ENCODE measurements around the gene ZNF20.

The ZNF20 gene

DNA sequence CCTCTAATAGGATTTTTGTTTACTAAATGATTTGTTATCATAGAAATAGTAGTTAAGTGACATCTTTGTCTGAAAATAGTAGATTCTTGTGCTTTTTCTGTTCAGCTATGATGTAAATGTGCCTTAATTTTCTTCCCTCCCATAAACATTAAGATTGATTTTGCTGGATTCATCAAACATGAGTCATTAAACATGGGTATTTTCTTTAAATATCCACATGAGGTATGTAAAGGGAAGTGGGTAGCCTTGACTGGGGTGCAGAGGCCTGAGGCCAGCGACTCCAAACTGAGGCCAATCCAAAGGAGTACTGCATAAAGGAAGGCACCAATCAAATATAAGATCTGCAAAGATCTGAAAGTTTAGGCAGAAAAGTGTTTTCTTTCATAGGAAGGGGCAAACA lies 26.5 kb upstream of the ZNF20 start:
- Histone ChIP-seq H3K9me3 (ENCODE audit: insufficient read depth, low read depth, low read length) (no peaks in the 10 kb centered on the region), H3K4me3 (ENCODE audit: low read length, poor library complexity, severe bottlenecking) (peak overlapping the region; percentile 49), H3K27me3 (ENCODE audit: insufficient read depth, low read length, poor library complexity, severe bottlenecking) (peaks cover 4% of the 10 kb centered on the region), H3K4me1 (ENCODE audit: insufficient read depth, low read length, poor library complexity, severe bottlenecking) (peaks cover 35% of the 10 kb centered on the region), H3K9ac (ENCODE audit: low read depth, low read length, poor library complexity, severe bottlenecking) (peak overlapping the region; percentile 34), H3K4me2 (ENCODE audit: low read depth, low read length, poor library complexity, severe bottlenecking) (peak overlapping the region; percentile 84), H3F3A (ENCODE audit: low read depth) (no peaks in the 10 kb centered on the region), H3K9me2 (replicated peaks; ENCODE audit: low read depth, low read length) (no peaks in the 10 kb centered on the region), H3K36me3 (ENCODE audit: insufficient read depth, low read length) (peaks cover 9% of the 10 kb centered on the region; the same call in 1 of the 2 replicates), H4K20me1 (ENCODE audit: insufficient read depth, low read length, poor library complexity, severe bottlenecking) (peaks cover 36% of the 10 kb centered on the region), H2AFZ (ENCODE audit: low read length) (no peak overlapping the region), H3K79me2 (ENCODE audit: insufficient read depth, low read length) (peaks cover 80% of the 10 kb centered on the region)
- TF ChIP-seq EZH2phosphoT487 (IDR thresholded peaks at IDR 0.05; ENCODE audit: borderline replicate concordance) (no peak), CTCF (conservative IDR thresholded peaks at IDR 0.05; ENCODE audit: low read length) (no peak)

DNA sequence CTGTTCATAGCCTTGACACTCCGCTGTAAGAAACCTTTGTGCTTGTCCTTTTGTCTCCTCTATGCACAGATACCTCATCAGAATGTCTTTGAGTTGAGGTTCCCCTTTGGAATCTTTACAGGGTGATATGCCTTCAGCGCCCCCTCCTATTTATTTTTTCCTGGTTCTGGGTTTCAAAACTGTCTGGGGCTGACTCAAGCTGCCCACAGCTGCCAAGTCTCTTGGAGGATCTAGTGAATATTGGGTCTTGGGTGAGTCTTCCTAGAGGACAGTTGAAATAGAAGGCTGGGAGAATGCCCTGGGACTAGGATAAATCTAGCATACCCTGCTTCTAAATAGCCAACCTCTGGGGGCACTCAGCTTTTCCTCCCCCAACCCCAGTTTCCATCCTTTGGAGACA lies 23.7 kb upstream of the ZNF20 start:
- Histone ChIP-seq H2AFZ (ENCODE audit: low read length) (no peak overlapping the region), H4K20me1 (ENCODE audit: insufficient read depth, low read length, poor library complexity, severe bottlenecking) (peaks cover 32% of the 10 kb centered on the region), H3F3A (ENCODE audit: low read depth) (no peaks in the 10 kb centered on the region), H3K9ac (ENCODE audit: low read depth, low read length, poor library complexity, severe bottlenecking) (peak overlapping the region; percentile 93), H3K4me2 (ENCODE audit: low read depth, low read length, poor library complexity, severe bottlenecking) (peak overlapping the region; percentile 84), H3K79me2 (ENCODE audit: insufficient read depth, low read length) (peaks cover 59% of the 10 kb centered on the region), H3K4me3 (ENCODE audit: low read length, poor library complexity, severe bottlenecking) (peak overlapping the region; percentile 93), H3K27me3 (ENCODE audit: insufficient read depth, low read length, poor library complexity, severe bottlenecking) (peaks cover 4% of the 10 kb centered on the region), H3K4me1 (ENCODE audit: insufficient read depth, low read length, poor library complexity, severe bottlenecking) (peaks cover 35% of the 10 kb centered on the region), H3K9me2 (replicated peaks; ENCODE audit: low read depth, low read length) (no peaks in the 10 kb centered on the region), H3K9me3 (ENCODE audit: insufficient read depth, low read depth, low read length) (no peaks in the 10 kb centered on the region), H3K36me3 (ENCODE audit: insufficient read depth, low read length) (no peaks in the 10 kb centered on the region)
- TF ChIP-seq EZH2phosphoT487 (IDR thresholded peaks at IDR 0.05; ENCODE audit: borderline replicate concordance) (no peak), CTCF (conservative IDR thresholded peaks at IDR 0.05; ENCODE audit: low read length) (no peak)

DNA sequence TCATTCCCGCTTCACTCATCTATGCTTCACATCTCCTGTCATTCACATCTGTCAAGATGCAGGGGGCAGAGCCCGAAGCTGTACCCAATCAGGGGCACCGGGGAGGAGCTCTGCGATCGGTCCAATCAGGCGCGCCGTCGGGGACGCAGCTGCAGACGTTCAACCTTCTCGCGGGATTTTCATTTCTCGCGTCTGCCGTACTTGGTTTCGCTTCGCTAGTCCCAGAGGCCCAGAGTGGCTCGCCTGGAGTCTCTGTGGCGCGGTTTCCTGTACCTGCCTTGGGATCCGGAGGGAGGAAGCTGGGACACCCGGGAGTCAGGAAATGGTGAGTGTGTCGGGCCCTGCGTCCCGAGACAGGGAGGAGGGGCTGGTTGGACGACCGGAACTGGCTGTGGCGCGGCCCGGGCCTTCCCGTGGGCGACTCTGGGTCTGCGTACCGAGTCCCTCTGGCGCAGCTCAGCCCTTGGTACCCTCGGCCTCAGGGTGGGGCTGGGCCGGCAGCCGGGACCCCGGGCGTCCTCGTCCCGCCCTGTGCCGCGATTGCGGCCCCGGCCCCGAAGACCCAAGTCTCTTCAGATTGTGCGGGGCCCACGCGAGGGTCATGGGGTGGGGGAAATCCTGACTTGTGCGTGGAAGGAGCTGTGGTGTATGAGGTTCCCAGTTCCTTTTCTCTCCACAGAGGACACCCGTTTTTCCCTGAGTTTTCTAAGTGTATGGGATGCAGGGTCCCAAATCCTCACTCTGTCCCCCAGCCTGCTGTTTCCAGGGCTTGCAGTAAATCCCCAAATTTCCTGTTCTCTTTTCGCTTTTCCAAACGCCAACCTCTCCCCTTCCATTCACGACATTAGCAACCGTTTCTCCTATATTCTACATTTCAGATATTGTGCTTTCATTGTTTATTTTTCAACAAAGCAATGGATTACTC lies 23.0 kb upstream of the ZNF20 start, which contains the start of gene ZNF136:
ZNF136 (plus strand) TSS at position 215 of the 925 bp plus-strand sequence; CDS start at position 323, 108 bp downstream.
- H3K9me2 ChIP-seq (replicated peaks; ENCODE audit: low read depth, low read length), result no peaks in the 10 kb centered on the region
- H3K4me3 ChIP-seq (ENCODE audit: low read length, poor library complexity, severe bottlenecking), result peak within 1 kb of the TSS; percentile 93
- peak within 1 kb of the TSS; percentile 93 for H3K9ac ChIP-seq (ENCODE audit: low read depth, low read length, poor library complexity, severe bottlenecking)
- peaks cover 32% of the 10 kb centered on the region for H4K20me1 ChIP-seq (ENCODE audit: insufficient read depth, low read length, poor library complexity, severe bottlenecking)
- peaks cover 52% of the 10 kb centered on the region for H3K79me2 ChIP-seq (ENCODE audit: insufficient read depth, low read length)
- no peaks in the 10 kb centered on the region for H3K36me3 ChIP-seq (ENCODE audit: insufficient read depth, low read length)
- no peaks in the 10 kb centered on the region for H3K9me3 ChIP-seq (ENCODE audit: insufficient read depth, low read depth, low read length)
- no peak for TF ChIP-seq EZH2phosphoT487 (IDR thresholded peaks at IDR 0.05; ENCODE audit: borderline replicate concordance)
- TF ChIP-seq CTCF (conservative IDR thresholded peaks at IDR 0.05; ENCODE audit: low read length), result no peak
- peak within 1 kb of the TSS; percentile 84 for H3K4me2 ChIP-seq (ENCODE audit: low read depth, low read length, poor library complexity, severe bottlenecking)
- H2AFZ ChIP-seq (ENCODE audit: low read length), result peak within 1 kb of the TSS; percentile 97
- no peaks in the 10 kb centered on the region for H3F3A ChIP-seq (ENCODE audit: low read depth)
- peaks cover 4% of the 10 kb centered on the region for H3K27me3 ChIP-seq (ENCODE audit: insufficient read depth, low read length, poor library complexity, severe bottlenecking)
- H3K4me1 ChIP-seq (ENCODE audit: insufficient read depth, low read length, poor library complexity, severe bottlenecking), result peaks cover 35% of the 10 kb centered on the region
